Chondrocyte (in vitro differentiated cells): ENCODE measurements around the gene TFR2. TPM values are rescaled to one million over a fixed set of nuclear protein-coding genes. Genes with fewer than 3 reads are reported as not detected.

Experiments used
- DNase-seq: peaks from one replicate; pipeline ENCODE4 v3.0.0; 2021; ENCODE audit warnings: mixed read lengths, low spot score
- H3K27ac Mint-ChIP-seq: one replicate; pipeline ENCODE4 v1.8.0; 2021; ENCODE audit warnings: mild to moderate bottlenecking, moderate library complexity, mixed read lengths; ENCODE audit not compliant: unreplicated experiment
- H3K27me3 Mint-ChIP-seq: 2 replicates; pipeline ENCODE4 v1.8.0; 2021; ENCODE audit warnings: low read depth, mixed read lengths
- H3K36me3 Mint-ChIP-seq: 2 replicates; pipeline ENCODE4 v1.8.0; 2021; ENCODE audit warnings: low read depth, mixed read lengths
- H3K4me1 Mint-ChIP-seq: 2 replicates; pipeline ENCODE4 v1.8.0; 2021; ENCODE audit warnings: low read depth, mild to moderate bottlenecking, mixed read lengths
- H3K4me3 Mint-ChIP-seq: one replicate; pipeline ENCODE4 v1.8.0; 2021; ENCODE audit warnings: mild to moderate bottlenecking, moderate library complexity, mixed read lengths; ENCODE audit not compliant: unreplicated experiment
- H3K9me3 Mint-ChIP-seq: 2 replicates; pipeline ENCODE4 v1.8.0; 2021; ENCODE audit warnings: low read depth, mixed read lengths
- total RNA-seq: library from RNA; stranded (reverse); gene quantifications from 3 replicates; pipeline ENCODE4 v1.2.1, GENCODE V29; 2021
- TF ChIP-seq, protein P1 (sequence below): fragments of 200-600 bp; sonication (generic); IDR thresholded peaks from 2 replicates; pipeline ENCODE4 v1.5.0; 2021; ENCODE audit warnings: antibody characterized with exemption, mild to moderate bottlenecking, moderate library complexity

Gene TFR2
- total RNA-seq, 1 donor from 2014 or later: 2.1 TPM

DNA sequence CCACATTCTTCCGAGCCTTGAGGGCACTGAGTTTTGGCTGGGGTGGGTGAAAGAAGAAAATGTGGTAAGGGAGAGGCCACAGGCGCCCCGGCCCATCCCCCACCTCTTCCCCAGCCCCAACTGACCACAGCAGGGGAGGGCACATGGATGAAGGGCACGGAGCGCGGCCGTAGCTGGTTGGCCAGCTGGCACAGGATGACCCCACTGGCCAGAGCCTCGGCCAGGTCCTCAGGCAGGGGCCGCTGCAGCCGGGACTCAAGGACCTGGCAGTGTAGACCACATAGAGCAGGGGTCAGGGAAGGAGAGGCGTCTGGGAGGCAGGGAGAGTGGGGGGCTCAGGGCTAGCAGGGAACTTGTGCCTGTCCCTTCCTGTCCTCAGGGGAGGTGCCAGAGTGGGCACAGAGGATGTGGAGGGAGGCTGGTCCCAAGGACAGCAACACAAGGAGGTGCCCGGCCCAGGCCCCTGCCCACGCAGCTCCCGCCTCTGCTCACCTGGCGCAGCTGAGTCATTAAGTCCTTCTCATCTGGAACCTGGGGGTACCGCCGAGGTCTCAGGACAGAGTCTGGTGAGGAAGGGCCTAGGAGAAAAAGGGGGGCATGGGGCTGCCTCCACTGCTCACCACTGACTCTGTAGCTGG lies 65.5 kb downstream of the TFR2 start:
- Mint-ChIP-seq H3K9me3 (no peaks in the 10 kb centered on the region), H3K27ac (no peak overlapping the region), H3K27me3 (no peaks in the 10 kb centered on the region), H3K4me3 (no peak overlapping the region), H3K36me3 (peaks cover 12% of the 10 kb centered on the region), H3K4me1 (no peaks in the 10 kb centered on the region)
- TF ChIP-seq, protein P1, sequence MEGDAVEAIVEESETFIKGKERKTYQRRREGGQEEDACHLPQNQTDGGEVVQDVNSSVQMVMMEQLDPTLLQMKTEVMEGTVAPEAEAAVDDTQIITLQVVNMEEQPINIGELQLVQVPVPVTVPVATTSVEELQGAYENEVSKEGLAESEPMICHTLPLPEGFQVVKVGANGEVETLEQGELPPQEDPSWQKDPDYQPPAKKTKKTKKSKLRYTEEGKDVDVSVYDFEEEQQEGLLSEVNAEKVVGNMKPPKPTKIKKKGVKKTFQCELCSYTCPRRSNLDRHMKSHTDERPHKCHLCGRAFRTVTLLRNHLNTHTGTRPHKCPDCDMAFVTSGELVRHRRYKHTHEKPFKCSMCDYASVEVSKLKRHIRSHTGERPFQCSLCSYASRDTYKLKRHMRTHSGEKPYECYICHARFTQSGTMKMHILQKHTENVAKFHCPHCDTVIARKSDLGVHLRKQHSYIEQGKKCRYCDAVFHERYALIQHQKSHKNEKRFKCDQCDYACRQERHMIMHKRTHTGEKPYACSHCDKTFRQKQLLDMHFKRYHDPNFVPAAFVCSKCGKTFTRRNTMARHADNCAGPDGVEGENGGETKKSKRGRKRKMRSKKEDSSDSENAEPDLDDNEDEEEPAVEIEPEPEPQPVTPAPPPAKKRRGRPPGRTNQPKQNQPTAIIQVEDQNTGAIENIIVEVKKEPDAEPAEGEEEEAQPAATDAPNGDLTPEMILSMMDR: no peak
- no peak for DNase-seq

DNA sequence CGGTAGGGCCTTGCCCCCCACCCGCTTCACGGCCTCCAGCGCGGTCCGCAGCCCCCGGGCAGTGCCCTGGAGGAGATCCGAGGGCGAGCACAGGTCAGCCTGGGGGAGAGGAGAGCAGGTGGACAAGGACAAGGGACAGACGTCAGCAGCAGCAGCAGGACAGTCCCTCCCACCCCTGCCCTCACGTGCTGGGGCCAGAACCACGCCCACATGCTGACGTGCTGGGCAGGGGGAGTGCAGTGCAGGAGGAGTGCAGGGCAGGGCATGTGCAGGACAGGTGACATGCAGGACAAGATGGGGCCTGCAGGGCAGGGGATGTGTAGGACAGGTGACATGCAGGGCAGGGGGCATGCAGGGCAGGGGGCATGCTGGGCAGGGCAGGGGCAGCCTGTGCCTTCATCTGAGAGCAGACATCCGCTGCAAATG lies 66.1 kb downstream of the TFR2 start:
- no peak for DNase-seq

DNA sequence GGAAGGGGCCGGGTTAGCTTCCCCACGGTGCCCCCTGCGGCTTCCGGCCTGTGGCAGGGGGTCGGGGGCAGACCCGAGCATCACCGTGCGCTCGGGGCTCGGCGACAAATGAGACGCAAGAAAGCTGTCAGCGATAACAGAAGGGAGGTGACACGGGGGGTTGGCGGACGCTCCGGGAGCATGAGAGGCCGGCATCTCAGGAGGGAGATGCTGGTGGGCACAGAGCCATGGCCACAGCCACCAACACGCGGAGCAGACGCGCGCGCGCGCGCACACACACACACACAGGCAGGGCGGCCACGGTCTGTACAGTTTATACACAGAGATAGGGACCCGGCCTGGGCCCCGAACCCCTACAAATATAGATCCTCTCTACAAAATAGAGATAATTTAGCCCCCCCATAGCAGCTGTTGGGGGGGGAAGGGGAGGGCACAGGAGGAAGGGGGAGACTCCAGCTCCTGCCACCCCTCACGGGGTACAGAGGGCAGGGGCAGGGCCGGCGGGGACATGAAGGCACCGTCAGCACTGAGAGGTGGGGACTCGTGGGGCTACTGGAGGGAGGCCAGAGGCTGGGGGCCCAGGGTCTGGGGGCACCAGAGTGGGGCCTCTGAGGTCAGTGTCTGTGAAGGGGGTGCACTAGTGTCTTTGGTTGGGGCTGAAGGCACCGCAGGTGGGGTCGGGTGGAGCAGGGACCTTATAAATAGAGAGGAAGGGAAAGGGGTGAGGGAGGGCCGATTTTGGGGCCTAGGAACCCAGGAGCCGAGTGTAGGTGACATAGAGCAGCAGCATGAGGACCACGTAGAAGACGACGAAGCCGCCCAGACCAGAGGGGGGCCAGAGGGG lies 66.8 kb downstream of the TFR2 start:
- no peak for DNase-seq
- H3K4me1 Mint-ChIP-seq: no peaks in the 10 kb centered on the region
- H3K36me3 Mint-ChIP-seq: peaks cover 12% of the 10 kb centered on the region
- H3K9me3 Mint-ChIP-seq: no peaks in the 10 kb centered on the region
- no peaks in the 10 kb centered on the region for H3K27me3 Mint-ChIP-seq
- TF ChIP-seq, protein P1: no peak
- H3K4me3 Mint-ChIP-seq: no peak overlapping the region
- H3K27ac Mint-ChIP-seq: no peak overlapping the region

More for the DNA sequence above, 66.1 kb downstream of the TFR2 start:
- Mint-ChIP-seq H3K4me1 (no peaks in the 10 kb centered on the region), H3K27ac (no peak overlapping the region), H3K9me3 (no peaks in the 10 kb centered on the region), H3K4me3 (no peak overlapping the region), H3K27me3 (no peaks in the 10 kb centered on the region), H3K36me3 (peaks cover 12% of the 10 kb centered on the region)
- TF ChIP-seq, protein P1: no peak

DNA sequence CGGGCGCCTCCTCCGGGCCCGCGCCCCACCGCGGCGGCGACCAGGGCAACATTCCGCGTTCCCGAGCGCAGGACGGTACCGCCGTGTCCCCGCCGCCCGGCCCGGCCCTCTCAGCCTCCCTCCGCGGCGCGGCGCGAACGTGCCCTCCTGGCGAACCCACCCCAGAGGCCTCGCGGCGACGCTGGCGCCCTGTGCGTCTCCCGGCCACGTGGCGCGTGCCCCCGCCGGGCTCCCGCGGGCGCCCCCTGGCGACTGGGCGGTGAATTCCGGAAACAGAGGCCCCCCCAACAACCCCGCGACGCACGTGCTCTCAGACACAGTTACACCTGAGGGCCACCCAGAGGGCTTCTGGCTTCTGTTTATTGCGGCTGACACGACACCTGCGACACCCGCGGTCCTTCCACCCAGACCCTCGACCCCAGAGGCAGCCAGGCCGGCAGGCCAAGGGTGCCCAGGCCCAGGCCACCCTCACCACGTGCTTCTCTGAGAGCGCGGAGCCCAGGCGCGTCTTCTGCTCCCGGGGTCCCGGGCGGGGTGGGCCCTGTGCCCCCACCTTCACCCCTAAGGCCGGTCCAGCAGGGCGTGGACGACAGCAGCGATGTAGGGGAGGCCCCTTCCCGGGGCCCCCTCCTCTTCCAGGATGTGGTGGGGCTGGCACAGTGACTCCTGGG lies 67.5 kb downstream of the TFR2 start, which contains the start of gene SAP25:
Gene SAP25, minus strand, starts transcription at position 210 of the 671 bp plus-strand sequence. Its CDS starts 158 bp downstream, at position 52.
- Mint-ChIP-seq H3K4me3 (no peak within 1 kb of the TSS), H3K9me3 (no peaks in the 10 kb centered on the region), H3K4me1 (peaks cover 3% of the 10 kb centered on the region), H3K36me3 (peaks cover 10% of the 10 kb centered on the region), H3K27ac (no peak within 1 kb of the TSS), H3K27me3 (no peaks in the 10 kb centered on the region)
- no peak for DNase-seq
- TF ChIP-seq, protein P1: no peak
